Mononuclear cell (primary cell): ENCODE results near the gene C22orf23. TPM values are rescaled to one million over a fixed set of nuclear protein-coding genes. Genes with fewer than 3 reads are reported as not detected.

Experiments
- H3K27me3 ChIP-seq: 2 replicates; pipeline ENCODE4 v1.6.0; 2011; ENCODE audit warnings: low read length, control low read depth; ENCODE audit not compliant: insufficient read depth
- H3K4me1 ChIP-seq: 2 replicates; pipeline ENCODE4 v1.5.1; 2011; ENCODE audit warnings: mild to moderate bottlenecking, low read length, control low read depth; ENCODE audit not compliant: insufficient read depth
- H3K4me3 ChIP-seq: 2 replicates; pipeline ENCODE4 v1.5.1; 2011; ENCODE audit warnings: mild to moderate bottlenecking, low read length, moderate library complexity
- H3K9me3 ChIP-seq: 2 replicates; pipeline ENCODE4 v1.5.1; 2011; ENCODE audit warnings: low read depth, mild to moderate bottlenecking, control low read depth, low read length
- total RNA-seq: library from RNA; depleted of rRNA; stranded (reverse); fragments of >200 nt; gene quantifications from one replicate; pipeline ENCODE4 v1.2.3, GENCODE V29; 2012

Gene C22orf23
- total RNA-seq, result not detected

GRCh38 chr22:37953437-37954179 is at the start of gene C22orf23, which contains the start of gene POLR2F:
TSS of gene C22orf23 (minus strand) at chr22:37953601. CDS start at chr22:37953149, 452 bp downstream.
TSS of gene POLR2F (plus strand) at chr22:37953699. CDS start at chr22:37953788, 89 bp downstream.
- Histone ChIP-seq H3K27me3 (peaks cover 8% of the 10 kb centered on the region), H3K4me3 (peak within 1 kb of the TSS; percentile 97), H3K4me1 (peaks cover 23% of the 10 kb centered on the region), H3K9me3 (no peaks in the 10 kb centered on the region)

GRCh38 chr22:37999640-38000272 is 46.4 kb upstream of the C22orf23 start:
- Histone ChIP-seq H3K4me3 (no peak overlapping the region), H3K27me3 (no peaks in the 10 kb centered on the region), H3K4me1 (peaks cover 24% of the 10 kb centered on the region), H3K9me3 (no peaks in the 10 kb centered on the region)

- Histone ChIP-seq H3K4me3 (no peak overlapping the region), H3K4me1 (peaks cover 26% of the 10 kb centered on the region), H3K27me3 (no peaks in the 10 kb centered on the region), H3K9me3 (no peaks in the 10 kb centered on the region)
Measured at GRCh38 chr22:37999236-37999635, 45.8 kb upstream of the C22orf23 start.

- Histone ChIP-seq H3K27me3 (no peaks in the 10 kb centered on the region), H3K4me3 (no peak overlapping the region), H3K9me3 (no peaks in the 10 kb centered on the region), H3K4me1 (peaks cover 26% of the 10 kb centered on the region)
Measured at GRCh38 chr22:37998543-37998942, 45.1 kb upstream of the C22orf23 start.

DNA sequence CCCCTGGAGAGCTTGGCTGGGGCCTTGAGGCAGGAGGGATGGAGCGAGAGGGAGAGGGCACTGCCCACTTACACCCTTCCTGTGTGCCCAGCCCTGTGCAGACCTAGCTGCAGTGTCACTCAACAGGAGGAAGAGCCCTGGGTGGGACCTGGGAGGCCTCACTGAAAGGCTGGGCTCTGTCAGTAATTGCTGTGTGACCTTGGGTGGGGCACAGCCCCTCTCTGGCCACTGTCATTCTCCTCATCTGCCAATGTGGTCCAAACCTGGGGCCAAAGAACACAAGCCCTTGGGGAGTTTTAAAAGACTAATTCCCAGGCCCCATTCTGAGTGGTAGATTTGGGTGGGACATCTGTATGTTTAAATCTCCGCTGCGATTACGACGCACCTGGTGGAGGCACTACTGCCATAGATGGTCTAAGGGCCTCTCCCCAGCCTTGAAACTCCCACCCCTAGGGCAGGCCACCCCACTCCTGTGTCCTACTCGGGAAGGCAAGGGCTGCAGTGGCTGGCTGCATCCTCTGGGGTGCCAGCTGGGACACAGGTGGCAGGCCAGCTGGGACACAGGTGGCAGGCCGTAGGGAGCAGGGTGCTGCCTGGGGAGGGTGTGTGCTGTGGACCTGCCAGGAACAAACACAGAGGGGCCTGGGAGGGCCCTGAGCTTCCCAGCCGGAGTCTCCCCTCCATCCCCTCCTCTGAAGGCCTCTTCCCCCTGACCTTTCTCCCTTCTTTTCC is 43.3 kb upstream of the C22orf23 start:
- Histone ChIP-seq H3K4me3 (no peak overlapping the region), H3K27me3 (no peaks in the 10 kb centered on the region), H3K9me3 (no peaks in the 10 kb centered on the region), H3K4me1 (peaks cover 26% of the 10 kb centered on the region)

GRCh38 chr22:37996079-37996478 is 42.7 kb upstream of the C22orf23 start:
- Histone ChIP-seq H3K27me3 (no peaks in the 10 kb centered on the region), H3K4me1 (peaks cover 26% of the 10 kb centered on the region), H3K9me3 (no peaks in the 10 kb centered on the region), H3K4me3 (no peak overlapping the region)

DNA sequence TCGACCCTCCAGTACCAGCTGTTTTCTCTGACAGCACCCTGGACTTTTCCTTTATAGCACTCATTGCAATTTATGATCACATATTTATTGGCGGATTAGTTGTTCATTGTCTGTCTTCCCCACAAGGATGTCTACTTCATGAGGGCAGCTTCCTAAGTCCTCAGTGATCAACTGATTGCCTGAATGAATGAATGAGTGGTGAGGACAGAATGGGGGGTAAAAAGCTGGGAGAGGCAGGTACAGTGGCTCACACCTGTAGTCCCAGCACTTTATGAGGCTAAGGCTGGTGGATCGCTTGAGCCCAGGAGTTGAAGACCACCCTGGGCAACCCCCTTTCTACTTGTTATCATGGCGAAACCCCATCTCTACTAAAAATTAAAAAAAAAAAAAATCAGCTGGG is 42.1 kb upstream of the C22orf23 start:
- no peaks in the 10 kb centered on the region for H3K27me3 ChIP-seq
- H3K4me3 ChIP-seq, result no peak overlapping the region
- no peaks in the 10 kb centered on the region for H3K9me3 ChIP-seq
- H3K4me1 ChIP-seq, result peaks cover 26% of the 10 kb centered on the region

DNA sequence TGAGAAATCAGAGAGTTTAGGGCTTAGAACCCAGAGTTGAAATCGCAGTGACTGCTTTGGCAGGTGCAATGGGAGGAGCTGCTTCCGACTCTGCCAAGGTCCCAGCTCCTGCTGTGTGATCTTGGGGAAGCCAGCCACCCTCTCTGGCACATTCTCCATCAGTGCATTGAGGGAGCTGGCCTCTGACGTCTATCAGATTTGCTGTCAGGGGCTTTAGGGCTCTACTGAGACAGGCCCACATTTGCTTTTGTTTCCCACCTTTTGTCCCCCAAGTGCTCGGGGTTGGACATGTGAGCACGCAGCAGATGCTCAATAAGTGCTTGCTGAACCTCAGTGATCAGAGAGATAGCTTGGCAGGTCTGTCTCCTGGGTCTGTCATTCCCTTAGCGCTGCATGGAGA is 41.6 kb upstream of the C22orf23 start:
- H3K4me3 ChIP-seq, result no peak overlapping the region
- H3K27me3 ChIP-seq, result no peaks in the 10 kb centered on the region
- peaks cover 26% of the 10 kb centered on the region for H3K4me1 ChIP-seq
- H3K9me3 ChIP-seq, result no peaks in the 10 kb centered on the region

- no peak overlapping the region for H3K4me3 ChIP-seq
- no peaks in the 10 kb centered on the region for H3K9me3 ChIP-seq
- peaks cover 26% of the 10 kb centered on the region for H3K4me1 ChIP-seq
- no peaks in the 10 kb centered on the region for H3K27me3 ChIP-seq
Measured at GRCh38 chr22:37994049-37994448, 40.6 kb upstream of the C22orf23 start.

DNA sequence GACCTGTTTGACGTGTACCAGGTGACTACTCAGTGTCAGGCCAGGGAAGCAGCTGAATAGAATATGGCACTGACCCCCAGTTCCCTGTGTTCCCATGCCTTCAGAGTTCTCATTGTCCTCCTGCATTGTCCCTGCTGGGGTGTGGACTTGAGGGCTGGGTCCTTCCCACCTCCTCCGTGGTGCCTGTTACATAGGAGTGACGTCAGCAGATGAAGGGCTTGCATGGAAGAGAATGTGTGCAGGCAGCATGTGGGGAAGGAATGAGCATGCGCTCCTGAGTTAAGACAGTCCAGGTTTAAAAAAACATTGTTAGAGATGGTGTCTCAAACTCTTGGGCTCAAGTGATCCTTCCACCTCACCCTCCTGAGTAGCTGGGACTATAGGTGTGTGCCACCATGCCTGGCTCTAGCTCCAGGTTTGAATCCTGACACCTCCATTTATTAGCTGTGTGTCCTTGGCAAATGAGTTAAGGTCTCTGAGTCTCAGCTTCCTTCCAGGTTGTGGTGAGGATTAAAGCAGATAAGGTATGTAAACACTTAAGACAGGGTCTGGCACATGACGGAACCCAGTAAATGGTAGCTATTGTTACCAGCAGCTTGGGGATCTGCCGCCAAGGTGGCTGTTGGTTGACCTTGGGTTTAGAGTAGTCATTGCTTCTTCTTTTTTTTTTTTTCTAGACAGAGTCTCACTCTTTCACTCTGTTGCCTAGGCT is 38.5 kb upstream of the C22orf23 start:
- Histone ChIP-seq H3K9me3 (no peaks in the 10 kb centered on the region), H3K4me1 (peaks cover 24% of the 10 kb centered on the region), H3K4me3 (no peak overlapping the region), H3K27me3 (no peaks in the 10 kb centered on the region)

DNA sequence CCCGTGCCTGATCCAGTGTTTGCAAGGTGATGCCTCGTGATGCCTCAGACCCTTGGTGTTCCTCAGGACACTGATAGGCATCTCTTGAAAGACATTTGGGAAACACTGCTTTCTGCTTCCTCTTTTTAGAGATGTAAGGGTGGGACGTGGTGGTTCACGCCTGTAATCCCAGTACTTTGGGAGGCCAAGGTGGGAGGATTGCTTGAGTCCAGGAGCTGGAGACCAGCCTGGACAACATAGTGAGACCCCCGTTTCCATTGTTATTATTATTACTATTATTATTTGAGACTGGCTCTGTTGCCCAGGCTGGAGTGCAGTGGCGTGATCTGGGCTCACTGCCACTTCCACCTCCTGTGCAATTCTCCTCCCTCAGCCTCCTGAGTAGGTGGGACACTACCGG is 37.5 kb upstream of the C22orf23 start:
- H3K4me1 ChIP-seq, result peaks cover 14% of the 10 kb centered on the region
- no peaks in the 10 kb centered on the region for H3K27me3 ChIP-seq
- no peaks in the 10 kb centered on the region for H3K9me3 ChIP-seq
- no peak overlapping the region for H3K4me3 ChIP-seq

DNA sequence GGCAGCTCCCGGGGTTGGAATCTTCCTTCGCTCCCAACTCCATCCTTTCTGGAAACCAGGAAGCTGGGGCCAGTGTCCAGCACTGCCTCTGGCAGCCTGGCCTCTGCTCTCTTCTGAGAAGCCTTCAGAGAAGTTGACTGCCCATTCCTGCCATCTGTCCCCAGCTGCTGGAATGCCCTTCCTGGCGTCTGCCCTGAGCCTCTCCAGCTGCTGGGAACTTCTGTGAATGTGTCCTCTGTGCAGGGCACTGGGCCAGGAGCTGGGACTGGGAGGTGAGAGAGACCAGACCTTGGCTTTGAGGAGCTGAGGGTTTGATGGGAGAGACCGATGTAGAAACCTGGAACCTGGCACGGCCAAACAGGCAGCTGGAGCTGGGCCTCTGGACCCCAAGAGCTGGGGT is 36.9 kb upstream of the C22orf23 start:
- peaks cover 8% of the 10 kb centered on the region for H3K4me1 ChIP-seq
- H3K27me3 ChIP-seq, result no peaks in the 10 kb centered on the region
- H3K4me3 ChIP-seq, result no peak overlapping the region
- H3K9me3 ChIP-seq, result no peaks in the 10 kb centered on the region

DNA sequence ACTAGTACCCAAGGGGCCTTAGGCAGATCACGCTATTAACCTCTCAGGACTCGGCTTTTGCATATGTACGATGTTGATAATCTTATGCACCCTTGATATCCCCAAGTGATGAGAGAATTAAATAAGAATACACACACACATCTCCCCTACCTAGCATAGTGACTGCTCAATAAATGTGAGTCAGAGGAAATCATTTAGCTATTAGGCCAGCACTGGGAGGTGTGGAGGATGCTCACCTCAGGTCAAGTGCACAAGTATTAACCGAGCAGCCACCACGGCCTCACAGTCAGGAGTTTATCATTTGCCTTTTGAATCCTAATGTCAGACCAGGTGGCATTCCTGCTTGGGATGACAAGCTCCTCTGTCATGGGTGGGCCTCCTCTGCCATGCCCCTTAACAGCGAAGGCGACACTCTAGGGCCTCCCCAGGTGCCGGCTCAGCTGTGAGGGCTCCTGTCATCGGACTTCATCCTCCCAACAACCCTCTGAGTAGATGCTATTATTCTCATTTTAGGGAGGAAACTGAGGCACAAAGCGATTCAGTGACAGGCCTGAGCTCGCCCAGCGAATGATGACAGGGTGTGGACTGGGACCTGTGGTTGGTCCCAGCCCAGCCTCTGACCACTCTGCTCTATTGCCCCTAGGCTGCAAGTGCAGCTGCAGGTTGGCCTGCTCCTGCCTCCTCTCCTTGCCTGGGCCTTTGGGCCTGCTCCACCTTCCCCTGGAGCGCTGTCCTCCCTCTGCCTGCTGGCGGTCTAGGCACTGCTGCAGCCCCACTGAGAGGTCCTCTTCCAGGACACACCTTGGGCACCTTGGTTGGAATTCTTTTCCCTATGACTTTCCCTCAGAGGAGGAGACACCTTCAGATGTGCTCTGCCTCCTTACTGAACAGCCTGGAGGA is 36.0 kb upstream of the C22orf23 start:
- Histone ChIP-seq H3K9me3 (no peaks in the 10 kb centered on the region), H3K27me3 (no peaks in the 10 kb centered on the region), H3K4me3 (no peak overlapping the region), H3K4me1 (no peaks in the 10 kb centered on the region)

- H3K4me3 ChIP-seq, result no peak overlapping the region
- no peaks in the 10 kb centered on the region for H3K4me1 ChIP-seq
- no peaks in the 10 kb centered on the region for H3K9me3 ChIP-seq
- H3K27me3 ChIP-seq, result no peaks in the 10 kb centered on the region
Measured at GRCh38 chr22:37986371-37986770, 33.0 kb upstream of the C22orf23 start.
